ENCODE data around the gene NCR3LG1.

DNA sequence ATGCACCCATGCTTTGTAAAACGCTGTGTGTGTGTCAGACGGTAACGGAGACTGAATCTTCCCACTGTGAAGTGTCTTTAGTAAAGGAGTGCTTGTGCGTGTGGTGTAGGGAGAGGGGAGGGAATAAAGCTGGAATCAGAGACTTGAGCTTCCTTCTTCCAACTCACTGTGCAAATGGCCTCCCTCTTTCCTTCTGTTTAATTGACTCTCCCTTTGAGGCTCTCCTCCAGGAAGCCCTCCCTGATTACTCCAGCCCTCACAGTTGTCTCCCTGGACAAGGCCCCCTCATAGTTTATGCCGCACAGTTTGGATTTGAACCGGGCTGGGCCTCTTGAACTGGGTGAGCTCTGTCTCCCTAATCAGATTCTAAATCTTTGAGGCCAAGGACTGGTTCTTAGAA, 59.8 kb downstream of the NCR3LG1 start:
- TF ChIP-seq, protein P1, sequence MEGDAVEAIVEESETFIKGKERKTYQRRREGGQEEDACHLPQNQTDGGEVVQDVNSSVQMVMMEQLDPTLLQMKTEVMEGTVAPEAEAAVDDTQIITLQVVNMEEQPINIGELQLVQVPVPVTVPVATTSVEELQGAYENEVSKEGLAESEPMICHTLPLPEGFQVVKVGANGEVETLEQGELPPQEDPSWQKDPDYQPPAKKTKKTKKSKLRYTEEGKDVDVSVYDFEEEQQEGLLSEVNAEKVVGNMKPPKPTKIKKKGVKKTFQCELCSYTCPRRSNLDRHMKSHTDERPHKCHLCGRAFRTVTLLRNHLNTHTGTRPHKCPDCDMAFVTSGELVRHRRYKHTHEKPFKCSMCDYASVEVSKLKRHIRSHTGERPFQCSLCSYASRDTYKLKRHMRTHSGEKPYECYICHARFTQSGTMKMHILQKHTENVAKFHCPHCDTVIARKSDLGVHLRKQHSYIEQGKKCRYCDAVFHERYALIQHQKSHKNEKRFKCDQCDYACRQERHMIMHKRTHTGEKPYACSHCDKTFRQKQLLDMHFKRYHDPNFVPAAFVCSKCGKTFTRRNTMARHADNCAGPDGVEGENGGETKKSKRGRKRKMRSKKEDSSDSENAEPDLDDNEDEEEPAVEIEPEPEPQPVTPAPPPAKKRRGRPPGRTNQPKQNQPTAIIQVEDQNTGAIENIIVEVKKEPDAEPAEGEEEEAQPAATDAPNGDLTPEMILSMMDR (conservative IDR thresholded peaks at IDR 0.05) = no peak
- no peak for TF ChIP-seq ZFX (IDR thresholded peaks at IDR 0.05)

All from C4-2B (cell line).